IMR-90 (cell line): ENCODE results near the gene WNT4. TPM values are rescaled to one million over a fixed set of nuclear protein-coding genes. Genes with fewer than 3 reads are reported as not detected.

Source experiments
- ATAC-seq: fragments of 200-7000 bp; cut with Tn5 transposase; 2 replicates; pipeline ENCODE4 v1.9.1; 2020; ENCODE audit warnings: low read depth, mild to moderate bottlenecking, moderate library complexity
- BruUV-seq: library from RNA; stranded (reverse); fragments of 400-500 nt; replicated peaks from 2 replicates; lab custom pipeline; 2021; lab: Mats Ljungman, UMichigan
- CTCF ChIA-PET: fragments of 300-600 bp; formaldehyde crosslinking; extraction: SDS; loops from one replicate; lab custom pipeline; 2021; ENCODE audit warnings: antibody characterized with exemption; lab: Yijun Ruan, JAX
- POLR2A ChIA-PET: fragments of 300-600 bp; sonication (Branson Sonifier 250); formaldehyde crosslinking; loops from one replicate; lab custom pipeline; 2022; ENCODE audit warnings: antibody characterized with exemption; ENCODE audit not compliant: unreplicated experiment; lab: Charles Lee
- DNase-seq: peaks from one replicate; pipeline ENCODE4 v3.0.0; 2013
- H2AFZ ChIP-seq: replicated peaks from 2 replicates; pipeline ENCODE3; 2013; ENCODE audit warnings: low read length, mild to moderate bottlenecking; ENCODE audit not compliant: poor library complexity
- H2AK5ac ChIP-seq: 2 replicates; pipeline ENCODE4 v1.6.1; 2013; ENCODE audit warnings: low read depth, low read length, inconsistent platforms
- H2AK9ac ChIP-seq: replicated peaks from 2 replicates; pipeline ENCODE3; 2013; ENCODE audit warnings: mild to moderate bottlenecking, low read depth, low read length, moderate library complexity; ENCODE audit not compliant: poor library complexity
- H2BK120ac ChIP-seq: 2 replicates; pipeline ENCODE4 v1.6.1; 2013; ENCODE audit warnings: low read depth, low read length, inconsistent platforms
- H2BK15ac ChIP-seq: 3 replicates; pipeline ENCODE4 v1.6.1; 2013; ENCODE audit warnings: low read depth, low read length, inconsistent platforms
- H2BK20ac ChIP-seq: 2 replicates; pipeline ENCODE4 v1.6.1; 2013; ENCODE audit warnings: low read depth, mild to moderate bottlenecking, inconsistent platforms, low read length, moderate library complexity
- H2BK5ac ChIP-seq: 2 replicates; pipeline ENCODE4 v1.6.1; 2013; ENCODE audit warnings: mild to moderate bottlenecking, low read depth, low read length, inconsistent platforms; ENCODE audit not compliant: poor library complexity, severe bottlenecking
- H3K14ac ChIP-seq: replicated peaks from 2 replicates; pipeline ENCODE4 v1.6.1; 2013; ENCODE audit warnings: low read depth, low read length, inconsistent platforms
- H3K18ac ChIP-seq: 2 replicates; pipeline ENCODE4 v1.6.1; 2013; ENCODE audit warnings: low read depth, low read length, control low read depth
- H3K23ac ChIP-seq: 2 replicates; pipeline ENCODE4 v1.6.1; 2013; ENCODE audit warnings: low read depth, low read length, inconsistent platforms
- H3K27ac ChIP-seq: 2 replicates; pipeline ENCODE4 v1.5.1; 2013; ENCODE audit warnings: mild to moderate bottlenecking, control low read depth, low read length; ENCODE audit not compliant: insufficient read depth
- H3K27me3 ChIP-seq: 2 replicates; pipeline ENCODE4 v1.6.1; 2013; ENCODE audit warnings: low read length; ENCODE audit not compliant: control insufficient read depth, insufficient read depth
- H3K36me3 ChIP-seq: 2 replicates; pipeline ENCODE4 v1.6.1; 2013; ENCODE audit warnings: low read length, mixed read lengths; ENCODE audit not compliant: control insufficient read depth, insufficient read depth
- H3K4ac ChIP-seq: 2 replicates; pipeline ENCODE4 v1.6.1; 2013; ENCODE audit warnings: low read depth, low read length, inconsistent platforms
- H3K4me1 ChIP-seq: 2 replicates; pipeline ENCODE4 v1.6.1; 2013; ENCODE audit warnings: low read length, mixed read lengths; ENCODE audit not compliant: control insufficient read depth, insufficient read depth
- H3K4me2 ChIP-seq: 2 replicates; pipeline ENCODE4 v1.6.1; 2013; ENCODE audit warnings: low read depth, mild to moderate bottlenecking, control low read depth, low read length, moderate library complexity
- H3K4me3 ChIP-seq: 2 replicates; pipeline ENCODE4 v1.5.1; 2013; ENCODE audit warnings: low read depth, mild to moderate bottlenecking, control low read depth, low read length, moderate library complexity; ENCODE audit not compliant: insufficient read depth
- H3K56ac ChIP-seq: 2 replicates; pipeline ENCODE4 v1.6.1; 2013; ENCODE audit warnings: low read length, inconsistent platforms; ENCODE audit not compliant: insufficient read depth; ENCODE audit errors: extremely low read depth
- H3K79me1 ChIP-seq, 2 experiments: 2 replicates each; pipeline ENCODE4 v1.6.1; 2013; ENCODE audit warnings: low read length in 2 of 2, inconsistent platforms in 1 of 2, low read depth in 1 of 2
- H3K9ac ChIP-seq: 2 replicates; pipeline ENCODE4 v1.6.1; 2013; ENCODE audit warnings: low read depth, low read length, control low read depth
- H3K9me1 ChIP-seq: 2 replicates; pipeline ENCODE4 v1.6.1; 2013; ENCODE audit warnings: low read length, inconsistent platforms; ENCODE audit not compliant: insufficient read depth
- H3K9me3 ChIP-seq: 2 replicates; pipeline ENCODE4 v1.6.1; 2013; ENCODE audit warnings: low read length; ENCODE audit not compliant: control insufficient read depth, insufficient read depth
- H4K20me1 ChIP-seq: 2 replicates; pipeline ENCODE4 v1.6.1; 2013; ENCODE audit warnings: low read length, inconsistent platforms; ENCODE audit not compliant: insufficient read depth
- H4K5ac ChIP-seq: 2 replicates; pipeline ENCODE4 v1.6.1; 2013; ENCODE audit warnings: mild to moderate bottlenecking, low read depth, low read length, control low read depth
- H4K8ac ChIP-seq, 2 experiments: 2 replicates each; pipeline ENCODE4 v1.6.1; 2013; ENCODE audit warnings: low read depth in 2 of 2, low read length in 2 of 2, control low read depth in 1 of 2, inconsistent platforms in 1 of 2
- H4K91ac ChIP-seq: 2 replicates; pipeline ENCODE4 v1.6.1; 2013; ENCODE audit warnings: low read depth, low read length, inconsistent platforms; ENCODE audit not compliant: insufficient read depth
- BHLHE40 ChIP-seq: fragments of 150-350 bp; IDR thresholded peaks from 2 replicates; pipeline ENCODE4 v1.6.1; 2016; ENCODE audit warnings: mild to moderate bottlenecking, low read depth, low read length
- CTCF ChIP-seq: conservative IDR thresholded peaks from 2 replicates; pipeline ENCODE4 v1.5.1; 2012; ENCODE audit warnings: mild to moderate bottlenecking, low read depth, low read length, improper control_type of control experiment
- ELK1 ChIP-seq: fragments of 150-350 bp; IDR thresholded peaks from 2 replicates; pipeline ENCODE4 v1.6.1; 2016; ENCODE audit warnings: low read depth, mild to moderate bottlenecking, low read length, moderate library complexity, borderline replicate concordance
- MAFK ChIP-seq: IDR thresholded peaks from 2 replicates; pipeline ENCODE4 v1.6.1; 2012; ENCODE audit warnings: low read depth, low read length, improper control_type of control experiment
- MAZ ChIP-seq: IDR thresholded peaks from 2 replicates; pipeline ENCODE4 v1.6.1; 2012; ENCODE audit warnings: low read depth, mild to moderate bottlenecking, low read length, improper control_type of control experiment, moderate library complexity, borderline replicate concordance
- MXI1 ChIP-seq: IDR thresholded peaks from 2 replicates; pipeline ENCODE4 v1.6.1; 2012; ENCODE audit warnings: low read depth, mild to moderate bottlenecking, low read length, moderate library complexity, borderline replicate concordance
- POLR2A ChIP-seq: IDR thresholded peaks from 2 replicates; pipeline ENCODE4 v1.6.1; 2012; ENCODE audit warnings: mild to moderate bottlenecking, low read depth, low read length
- RAD21 ChIP-seq: IDR thresholded peaks from 2 replicates; pipeline ENCODE4 v1.6.1; 2012; ENCODE audit warnings: low read length, improper control_type of control experiment
- RCOR1 ChIP-seq: IDR thresholded peaks from 2 replicates; pipeline ENCODE4 v1.6.1; 2012; ENCODE audit warnings: mild to moderate bottlenecking, low read length, improper control_type of control experiment; ENCODE audit not compliant: insufficient replicate concordance
- RFX5 ChIP-seq: IDR thresholded peaks from 2 replicates; pipeline ENCODE4 v1.8.0; 2012; ENCODE audit warnings: low read depth, mild to moderate bottlenecking, low read length, moderate library complexity
- SMC3 ChIP-seq: fragments of 150-350 bp; IDR thresholded peaks from 2 replicates; pipeline ENCODE4 v1.6.1; 2016; ENCODE audit warnings: low read depth, mild to moderate bottlenecking, antibody characterized with exemption, low read length, moderate library complexity
- USF2 ChIP-seq: fragments of 150-350 bp; IDR thresholded peaks from 2 replicates; pipeline ENCODE4 v1.6.1; 2017; ENCODE audit warnings: mild to moderate bottlenecking, antibody characterized with exemption, low read length, low read depth
- WGBS, 2 experiments: methylation state at CpG; one replicate each; pipeline versions ENCODE4 v1.1.5 to v1.1.7; 2013; ENCODE audit warnings: missing lambda C conversion rate in 2 of 2; ENCODE audit not compliant: insufficient read length in 1 of 2; ENCODE audit errors: extremely low coverage in 2 of 2; 5-methylcytosine and 5-hydroxymethylcytosine counted together
- dilution Hi-C: fragments of 300-500 bp; cut with HindIII; formaldehyde crosslinking; loops from one replicate; pipeline ENCODE4 v1.14.3; 2018; ENCODE audit warnings: low sequenced_read_pairs; ENCODE audit not compliant: unreplicated experiment
- in situ Hi-C: fragments of 300-500 bp; cut with MboI; formaldehyde crosslinking; loops from 3 replicates; pipeline ENCODE4 v1.14.3; 2019; ENCODE audit warnings: low sequenced_read_pairs, inconsistent platforms, mixed read lengths
- intact Hi-C: fragments of 100-400 bp; cut with micrococcal nuclease; formaldehyde crosslinking; loops from 2 replicates; pipeline ENCODE4 v1.10.0; 2022
- polyA plus RNA-seq, 3 experiments: library from polyadenylated mRNA; depleted of rRNA; stranded (reverse); fragments of >200 nt; gene quantifications; 2 replicates each; pipeline ENCODE4 v1.2.3, GENCODE V29; 2012; ENCODE audit warnings: low replicate concordance in 1 of 3
- total RNA-seq: library from RNA; depleted of rRNA; stranded (reverse); fragments of >200 nt; gene quantifications from 2 replicates; pipeline ENCODE4 v1.2.3, GENCODE V29; 2012

The WNT4 gene
- total and polyA plus RNA-seq, 2 of the 4 experiments (the other 2 are of a cell fraction) = not detected

- no peak for TF ChIP-seq RAD21
Measured at GRCh38 chr1:22153660-22154437, 11.0 kb upstream of the WNT4 start (continued).

GRCh38 chr1:22150923-22151322 is 8.0 kb upstream of the WNT4 start:
- Histone ChIP-seq H3K4ac (no peak overlapping the region), H4K5ac (no peak overlapping the region), H3K27me3 (peaks cover 71% of the 10 kb centered on the region), H3K9me1 (0 out of 2 replicates have a peak, but pooled peaks cover 3% of the 10 kb centered on the region), H2BK120ac (no peak overlapping the region), H3K9me3 (no peaks in the 10 kb centered on the region), H3K27ac (no peak overlapping the region), H3K79me1 (no peaks in the 10 kb centered on the region), H2BK5ac (no peak overlapping the region), H3K14ac (no peak overlapping the region), H2AK5ac (no peak overlapping the region), H4K91ac (no peak overlapping the region), H3K18ac (no peak overlapping the region), H2AFZ (no peak overlapping the region), H3K4me2 (no peak overlapping the region), H4K20me1 (peaks cover 4% of the 10 kb centered on the region; the same call in 1 of the 2 replicates), H2BK20ac (no peak overlapping the region), H3K56ac (no peak overlapping the region), H3K4me1 (no peaks in the 10 kb centered on the region), H4K8ac (no peak overlapping the region), H3K23ac (no peak overlapping the region), H3K4me3 (no peak overlapping the region), H3K36me3 (no peaks in the 10 kb centered on the region), H2BK15ac (no peak overlapping the region), H3K9ac (no peak overlapping the region), H2AK9ac (no peak overlapping the region)
- dilution Hi-C loops = no loop called here
- DNase-seq (no peak), ATAC-seq (no peak)
- CTCF ChIA-PET = no interaction called here
- BruUV-seq = no TSS peak
- in situ Hi-C loops = no loop called here
- 21% methylated on average over 2 of the region's 6 CpGs; no CpG with 5 or more reads in 1 of the 2 experiments for WGBS, 2 experiments
- intact Hi-C loops = no loop called here
- POLR2A ChIA-PET = interaction anchor here (0.6 kb wide), 1 partner anchor 242 kb away, joined by 4 read pairs; no protein-coding TSS in a partner anchor
- TF ChIP-seq BHLHE40 = no peak
- TF ChIP-seq SMC3 = no peak
- no peak for TF ChIP-seq RCOR1
- TF ChIP-seq ELK1 = no peak
- TF ChIP-seq MXI1 = no peak
- TF ChIP-seq MAZ = no peak
- no peak for TF ChIP-seq RAD21
- no peak for TF ChIP-seq USF2
- TF ChIP-seq CTCF = no peak
- no peak for TF ChIP-seq RFX5
- TF ChIP-seq MAFK = no peak
- TF ChIP-seq POLR2A = no peak
